ENCODE results near the gene ADAMTSL1.

DNA sequence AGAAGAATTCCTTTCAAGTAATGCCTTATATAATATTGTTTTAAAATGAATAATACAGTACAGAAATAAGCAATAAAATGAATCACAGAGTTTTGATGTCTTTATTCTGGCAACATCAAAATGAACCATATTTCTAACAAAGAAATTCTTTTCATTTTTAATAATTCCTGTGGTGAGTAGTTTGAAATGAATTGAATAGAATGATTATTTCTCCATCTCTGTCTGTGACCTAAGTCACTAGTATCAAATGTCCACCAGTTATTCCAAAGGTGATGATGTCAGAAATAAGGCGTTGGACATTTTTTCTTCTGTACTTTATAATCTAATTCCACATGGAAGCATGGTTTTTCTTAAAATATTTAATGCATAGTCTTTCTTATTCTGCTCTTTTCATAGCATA is 106.2 kb downstream of the ADAMTSL1 start:
- TF ChIP-seq CTCF (IDR thresholded peaks at IDR 0.05) (no peak), ESRRA (CRISPR knock-in tag; IDR thresholded peaks at IDR 0.05; ENCODE audit: borderline replicate concordance) (no peak), FOXK1 (CRISPR knock-in tag; IDR thresholded peaks at IDR 0.05) (no peak), FOXJ3 (CRISPR knock-in tag; IDR thresholded peaks at IDR 0.05; ENCODE audit: borderline replicate concordance) (no peak), ATF2 (CRISPR knock-in tag; IDR thresholded peaks at IDR 0.05; ENCODE audit: borderline replicate concordance, low read depth) (no peak), TP53 (CRISPR knock-in tag; IDR thresholded peaks at IDR 0.05) (no peak), GABPB1 (CRISPR knock-in tag; IDR thresholded peaks at IDR 0.05) (no peak), MXD4 (CRISPR knock-in tag; IDR thresholded peaks at IDR 0.05; ENCODE audit: borderline replicate concordance) (no peak), ATF1 (CRISPR knock-in tag; IDR thresholded peaks at IDR 0.05) (no peak), NFE2L1 (CRISPR knock-in tag; IDR thresholded peaks at IDR 0.05) (no peak)
- TF ChIP-seq, protein P1, sequence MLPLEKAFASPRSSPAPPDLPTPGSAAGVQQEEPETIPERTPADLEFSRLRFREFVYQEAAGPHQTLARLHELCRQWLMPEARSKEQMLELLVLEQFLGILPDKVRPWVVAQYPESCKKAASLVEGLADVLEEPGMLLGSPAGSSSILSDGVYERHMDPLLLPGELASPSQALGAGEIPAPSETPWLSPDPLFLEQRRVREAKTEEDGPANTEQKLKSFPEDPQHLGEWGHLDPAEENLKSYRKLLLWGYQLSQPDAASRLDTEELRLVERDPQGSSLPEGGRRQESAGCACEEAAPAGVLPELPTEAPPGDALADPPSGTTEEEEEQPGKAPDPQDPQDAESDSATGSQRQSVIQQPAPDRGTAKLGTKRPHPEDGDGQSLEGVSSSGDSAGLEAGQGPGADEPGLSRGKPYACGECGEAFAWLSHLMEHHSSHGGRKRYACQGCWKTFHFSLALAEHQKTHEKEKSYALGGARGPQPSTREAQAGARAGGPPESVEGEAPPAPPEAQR (CRISPR knock-in tag; IDR thresholded peaks at IDR 0.05), result no peak
- TF ChIP-seq, protein P2, sequence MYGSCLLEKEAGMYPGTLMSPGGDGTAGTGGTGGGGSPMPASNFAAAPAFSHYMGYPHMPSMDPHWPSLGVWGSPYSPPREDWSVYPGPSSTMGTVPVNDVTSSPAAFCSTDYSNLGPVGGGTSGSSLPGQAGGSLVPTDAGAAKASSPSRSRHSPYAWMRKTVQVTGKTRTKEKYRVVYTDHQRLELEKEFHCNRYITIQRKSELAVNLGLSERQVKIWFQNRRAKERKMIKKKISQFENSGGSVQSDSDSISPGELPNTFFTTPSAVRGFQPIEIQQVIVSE (CRISPR knock-in tag; IDR thresholded peaks at IDR 0.05; ENCODE audit: borderline replicate concordance), result no peak
- TF ChIP-seq, protein P3, sequence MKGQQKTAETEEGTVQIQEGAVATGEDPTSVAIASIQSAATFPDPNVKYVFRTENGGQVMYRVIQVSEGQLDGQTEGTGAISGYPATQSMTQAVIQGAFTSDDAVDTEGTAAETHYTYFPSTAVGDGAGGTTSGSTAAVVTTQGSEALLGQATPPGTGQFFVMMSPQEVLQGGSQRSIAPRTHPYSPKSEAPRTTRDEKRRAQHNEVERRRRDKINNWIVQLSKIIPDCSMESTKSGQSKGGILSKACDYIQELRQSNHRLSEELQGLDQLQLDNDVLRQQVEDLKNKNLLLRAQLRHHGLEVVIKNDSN (CRISPR knock-in tag; IDR thresholded peaks at IDR 0.05), result no peak
- TF ChIP-seq, protein P4, sequence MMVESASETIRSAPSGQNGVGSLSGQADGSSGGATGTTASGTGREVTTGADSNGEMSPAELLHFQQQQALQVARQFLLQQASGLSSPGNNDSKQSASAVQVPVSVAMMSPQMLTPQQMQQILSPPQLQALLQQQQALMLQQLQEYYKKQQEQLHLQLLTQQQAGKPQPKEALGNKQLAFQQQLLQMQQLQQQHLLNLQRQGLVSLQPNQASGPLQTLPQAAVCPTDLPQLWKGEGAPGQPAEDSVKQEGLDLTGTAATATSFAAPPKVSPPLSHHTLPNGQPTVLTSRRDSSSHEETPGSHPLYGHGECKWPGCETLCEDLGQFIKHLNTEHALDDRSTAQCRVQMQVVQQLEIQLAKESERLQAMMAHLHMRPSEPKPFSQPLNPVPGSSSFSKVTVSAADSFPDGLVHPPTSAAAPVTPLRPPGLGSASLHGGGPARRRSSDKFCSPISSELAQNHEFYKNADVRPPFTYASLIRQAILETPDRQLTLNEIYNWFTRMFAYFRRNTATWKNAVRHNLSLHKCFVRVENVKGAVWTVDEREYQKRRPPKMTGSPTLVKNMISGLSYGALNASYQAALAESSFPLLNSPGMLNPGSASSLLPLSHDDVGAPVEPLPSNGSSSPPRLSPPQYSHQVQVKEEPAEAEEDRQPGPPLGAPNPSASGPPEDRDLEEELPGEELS (CRISPR knock-in tag; IDR thresholded peaks at IDR 0.05), result no peak
